Type B pancreatic cell (in vitro differentiated cells): ENCODE results near the gene TMEM86A. TPM values are rescaled to one million over a fixed set of nuclear protein-coding genes. Genes with fewer than 3 reads are reported as not detected.

Experiments used
- DNase-seq: peaks from one replicate; pipeline ENCODE4 v3.0.0; 2021; ENCODE audit warnings: mixed read lengths; ENCODE audit not compliant: unreplicated experiment; ENCODE audit errors: extremely low spot score
- H3K27ac Mint-ChIP-seq: 2 replicates; pipeline ENCODE4 v1.8.0; 2021; ENCODE audit warnings: mild to moderate bottlenecking, mixed read lengths
- H3K27me3 Mint-ChIP-seq: 2 replicates; pipeline ENCODE4 v1.8.0; 2021; ENCODE audit warnings: mixed read lengths
- H3K36me3 Mint-ChIP-seq: 2 replicates; pipeline ENCODE4 v1.8.0; 2021; ENCODE audit warnings: mixed read lengths
- H3K4me1 Mint-ChIP-seq: one replicate; pipeline ENCODE4 v1.8.0; 2021; ENCODE audit warnings: mixed read lengths; ENCODE audit not compliant: unreplicated experiment
- H3K4me3 Mint-ChIP-seq: 2 replicates; pipeline ENCODE4 v1.8.0; 2021; ENCODE audit warnings: mild to moderate bottlenecking, mixed read lengths
- H3K9me3 Mint-ChIP-seq: 2 replicates; pipeline ENCODE4 v1.8.0; 2021; ENCODE audit warnings: mixed read lengths
- total RNA-seq: library from RNA; stranded (reverse); gene quantifications from 2 replicates; pipeline ENCODE4 v1.2.1, GENCODE V29; 2021; ENCODE audit warnings: low replicate concordance
- TF ChIP-seq, protein P1 (sequence below): fragments of 200-600 bp; sonication (generic); conservative IDR thresholded peaks from 2 replicates; pipeline ENCODE4 v1.5.0; 2021; ENCODE audit warnings: antibody characterized with exemption, mild to moderate bottlenecking

TMEM86A gene
- total RNA-seq, 1 donor from 2014 or later = 6.5 TPM

DNA sequence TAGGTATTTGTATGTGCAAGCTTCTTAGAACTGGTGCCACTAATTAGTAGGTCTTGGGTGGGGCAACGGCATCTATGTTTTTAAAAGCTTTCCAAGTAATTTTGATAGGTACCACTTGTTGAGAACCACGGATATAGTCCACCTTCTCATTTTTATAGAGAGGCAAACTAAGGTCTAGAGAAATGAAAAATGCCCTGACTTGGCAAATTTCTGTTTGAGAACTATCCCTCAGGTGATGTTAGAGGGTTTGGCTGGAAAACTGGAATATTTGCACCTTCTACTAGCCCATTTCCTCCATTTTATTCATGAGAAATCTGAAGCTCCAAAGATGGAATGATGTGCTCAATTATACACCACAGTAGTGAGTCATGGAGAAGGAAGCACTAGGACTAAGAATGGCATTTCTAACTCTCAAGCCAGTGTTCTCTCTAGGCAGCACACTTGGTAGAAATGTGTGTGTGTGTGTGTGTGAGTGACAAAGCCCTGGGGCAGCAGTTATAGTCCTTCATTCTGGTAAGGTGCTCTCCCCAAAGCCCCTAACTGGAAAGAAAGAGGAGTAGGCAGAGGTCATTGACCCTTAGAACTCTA is 1.8 kb upstream of the TMEM86A start:
- Mint-ChIP-seq H3K9me3 (no peaks in the 10 kb centered on the region), H3K4me3 (no peak overlapping the region), H3K4me1 (peaks cover 9% of the 10 kb centered on the region), H3K27me3 (peaks cover 15% of the 10 kb centered on the region), H3K36me3 (no peaks in the 10 kb centered on the region), H3K27ac (no peak overlapping the region)
- TF ChIP-seq, protein P1, sequence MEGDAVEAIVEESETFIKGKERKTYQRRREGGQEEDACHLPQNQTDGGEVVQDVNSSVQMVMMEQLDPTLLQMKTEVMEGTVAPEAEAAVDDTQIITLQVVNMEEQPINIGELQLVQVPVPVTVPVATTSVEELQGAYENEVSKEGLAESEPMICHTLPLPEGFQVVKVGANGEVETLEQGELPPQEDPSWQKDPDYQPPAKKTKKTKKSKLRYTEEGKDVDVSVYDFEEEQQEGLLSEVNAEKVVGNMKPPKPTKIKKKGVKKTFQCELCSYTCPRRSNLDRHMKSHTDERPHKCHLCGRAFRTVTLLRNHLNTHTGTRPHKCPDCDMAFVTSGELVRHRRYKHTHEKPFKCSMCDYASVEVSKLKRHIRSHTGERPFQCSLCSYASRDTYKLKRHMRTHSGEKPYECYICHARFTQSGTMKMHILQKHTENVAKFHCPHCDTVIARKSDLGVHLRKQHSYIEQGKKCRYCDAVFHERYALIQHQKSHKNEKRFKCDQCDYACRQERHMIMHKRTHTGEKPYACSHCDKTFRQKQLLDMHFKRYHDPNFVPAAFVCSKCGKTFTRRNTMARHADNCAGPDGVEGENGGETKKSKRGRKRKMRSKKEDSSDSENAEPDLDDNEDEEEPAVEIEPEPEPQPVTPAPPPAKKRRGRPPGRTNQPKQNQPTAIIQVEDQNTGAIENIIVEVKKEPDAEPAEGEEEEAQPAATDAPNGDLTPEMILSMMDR = no peak
- no peak for DNase-seq

DNA sequence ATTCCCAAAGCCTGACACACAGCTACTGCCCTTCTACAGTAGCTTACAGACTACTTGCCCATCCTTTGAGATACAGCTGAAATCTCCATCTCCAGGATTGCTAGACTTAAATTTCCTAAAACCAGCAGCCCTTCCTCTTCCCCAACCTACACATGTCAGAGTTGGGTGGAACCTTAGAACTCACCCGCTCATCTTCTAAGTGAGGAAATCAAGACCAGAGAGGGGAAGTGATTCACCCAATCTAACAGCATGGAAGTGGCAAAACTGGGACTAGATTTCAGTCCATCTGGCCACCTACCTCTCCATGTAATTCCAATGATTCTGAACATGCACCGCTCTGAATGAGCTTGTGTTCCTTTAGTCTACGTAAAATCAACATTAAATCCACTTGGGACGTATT is 1.0 kb upstream of the TMEM86A start:
- Mint-ChIP-seq H3K9me3 (no peaks in the 10 kb centered on the region), H3K27ac (peak overlapping the region; percentile 38), H3K27me3 (peaks cover 15% of the 10 kb centered on the region), H3K4me1 (peaks cover 9% of the 10 kb centered on the region), H3K4me3 (peak overlapping the region; percentile 80), H3K36me3 (no peaks in the 10 kb centered on the region)
- TF ChIP-seq, protein P1 = no peak
- DNase-seq = no peak

DNA sequence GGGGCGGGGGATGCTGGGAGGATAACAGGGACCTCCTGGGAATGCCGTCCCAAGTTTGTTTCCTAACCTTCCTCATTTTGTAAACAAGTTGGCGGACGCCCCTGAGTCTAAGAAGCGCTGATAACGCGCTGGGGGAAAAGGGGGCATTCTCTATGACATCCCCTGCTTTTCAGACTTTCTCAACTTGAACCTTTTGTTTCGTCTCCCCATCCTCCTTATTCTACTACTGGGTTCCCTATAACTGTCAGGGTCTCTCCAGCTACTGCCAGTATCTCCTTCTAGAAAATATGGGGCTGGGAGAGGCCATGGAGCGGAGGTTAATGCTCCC is 654 bp downstream of the TMEM86A start:
- H3K27me3 Mint-ChIP-seq = peaks cover 15% of the 10 kb centered on the region
- peak overlapping the region; percentile 84 for H3K4me3 Mint-ChIP-seq
- H3K36me3 Mint-ChIP-seq = no peaks in the 10 kb centered on the region
- DNase-seq = no peak
- no peaks in the 10 kb centered on the region for H3K9me3 Mint-ChIP-seq
- TF ChIP-seq, protein P1 = no peak
- H3K4me1 Mint-ChIP-seq = peaks cover 9% of the 10 kb centered on the region
- H3K27ac Mint-ChIP-seq = peak overlapping the region; percentile 67

DNA sequence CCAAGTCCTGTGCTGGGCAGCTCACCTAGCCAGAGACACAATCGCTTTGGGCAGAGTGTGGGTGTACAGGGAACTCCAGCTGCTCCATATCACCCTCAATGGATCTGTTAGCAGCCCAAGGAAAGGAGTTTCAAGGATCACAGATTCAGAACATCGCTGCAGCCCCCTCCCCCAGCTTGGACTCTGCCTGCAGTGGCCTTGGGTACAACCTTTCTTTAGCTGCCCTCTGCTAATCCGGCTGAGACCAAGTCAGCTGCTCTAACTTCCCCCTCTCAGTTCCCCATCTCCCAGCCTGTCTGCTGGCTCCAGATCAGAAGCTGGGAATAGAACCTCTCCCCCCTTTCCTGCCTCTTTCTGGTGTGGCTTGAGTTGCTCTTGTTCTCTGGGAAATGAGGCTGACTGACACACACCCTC is 1.3 kb downstream of the TMEM86A start:
- H3K4me1 Mint-ChIP-seq = peaks cover 15% of the 10 kb centered on the region

DNA sequence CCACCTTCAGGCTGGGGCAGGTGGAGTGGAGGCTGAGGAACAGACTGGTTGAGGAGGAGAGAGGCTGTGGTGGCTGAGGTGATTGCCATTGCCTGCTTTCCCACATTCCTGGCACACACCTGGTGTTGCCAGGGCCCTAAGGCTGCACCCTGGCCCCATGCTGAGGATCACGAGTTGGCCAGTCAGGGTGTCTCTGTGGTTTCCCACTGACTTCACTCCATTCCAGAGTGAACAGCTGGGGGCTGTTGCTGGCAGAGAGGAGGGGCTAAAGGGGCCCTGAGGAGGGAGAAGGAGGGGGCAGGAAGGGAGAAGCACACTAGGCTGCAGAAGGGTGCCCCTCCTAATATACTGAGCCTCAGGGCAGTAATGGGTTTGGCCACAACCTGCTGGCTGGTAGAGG is 1.8 kb downstream of the TMEM86A start:
- H3K9me3 Mint-ChIP-seq = no peaks in the 10 kb centered on the region
- no peak for DNase-seq
- H3K27ac Mint-ChIP-seq = peak overlapping the region; percentile 44
- TF ChIP-seq, protein P1 = no peak
- peaks cover 15% of the 10 kb centered on the region for H3K4me1 Mint-ChIP-seq
- H3K4me3 Mint-ChIP-seq = peak overlapping the region; percentile 84
- no peaks in the 10 kb centered on the region for H3K36me3 Mint-ChIP-seq
- peaks cover 23% of the 10 kb centered on the region for H3K27me3 Mint-ChIP-seq

More for the DNA sequence above, 1.3 kb downstream of the TMEM86A start:
- no peak for DNase-seq
- no peaks in the 10 kb centered on the region for H3K36me3 Mint-ChIP-seq
- peaks cover 19% of the 10 kb centered on the region for H3K27me3 Mint-ChIP-seq
- peak overlapping the region; percentile 84 for H3K4me3 Mint-ChIP-seq
- H3K27ac Mint-ChIP-seq = peak overlapping the region; percentile 67
- H3K9me3 Mint-ChIP-seq = no peaks in the 10 kb centered on the region
- TF ChIP-seq, protein P1 = no peak

DNA sequence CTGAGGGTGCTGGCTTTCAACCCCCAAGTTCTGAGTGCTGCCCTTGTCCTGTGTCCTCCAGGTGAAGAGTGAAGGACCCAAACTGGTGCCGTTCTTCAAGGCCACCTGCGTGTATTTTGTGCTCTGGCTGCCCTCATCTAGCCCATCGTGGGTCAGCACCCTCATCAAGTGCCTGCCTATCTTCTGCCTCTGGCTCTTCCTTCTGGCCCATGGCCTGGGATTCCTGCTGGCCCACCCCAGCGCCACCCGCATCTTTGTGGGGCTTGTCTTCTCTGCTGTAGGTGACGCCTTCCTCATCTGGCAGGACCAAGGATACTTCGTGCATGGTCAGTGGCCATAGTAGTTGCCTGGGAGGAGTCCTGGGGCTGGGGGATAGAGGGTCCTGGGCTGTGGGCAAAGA is 2.3 kb downstream of the TMEM86A start:
- Mint-ChIP-seq H3K4me1 (peaks cover 15% of the 10 kb centered on the region), H3K4me3 (peak overlapping the region; percentile 74), H3K27me3 (peaks cover 24% of the 10 kb centered on the region), H3K9me3 (no peaks in the 10 kb centered on the region), H3K27ac (peak overlapping the region; percentile 46), H3K36me3 (no peaks in the 10 kb centered on the region)
- TF ChIP-seq, protein P1 = no peak
- DNase-seq = no peak
